IPS-18c (cell line): Measurements from ENCODE around the gene PPFIBP1.
"Not testable (repeated sequence)": the region's sequence is repeated elsewhere in the genome, so short reads cannot be mapped to it uniquely, and the experiment has no call there.

ENCODE experiments used
- H3K4me3 ChIP-seq: 2 replicates; pipeline ENCODE4 v1.7.0; 2013; ENCODE audit warnings: low read depth, mild to moderate bottlenecking, low read length, moderate library complexity; ENCODE audit not compliant: insufficient read depth
- H3K9me3 ChIP-seq: one replicate; pipeline ENCODE4 v1.6.1; 2013; ENCODE audit warnings: mild to moderate bottlenecking, low read length, moderate library complexity; ENCODE audit not compliant: control insufficient read depth, insufficient read depth

PPFIBP1 gene

GRCh38 chr12:27622436-27623195 lies 98.6 kb downstream of the PPFIBP1 start:
- Histone ChIP-seq H3K9me3 (no peaks in the 10 kb centered on the region), H3K4me3 (no peak overlapping the region)

GRCh38 chr12:27623645-27624044 lies 99.6 kb downstream of the PPFIBP1 start:
- no peaks in the 10 kb centered on the region for H3K9me3 ChIP-seq
- no peak overlapping the region for H3K4me3 ChIP-seq

DNA sequence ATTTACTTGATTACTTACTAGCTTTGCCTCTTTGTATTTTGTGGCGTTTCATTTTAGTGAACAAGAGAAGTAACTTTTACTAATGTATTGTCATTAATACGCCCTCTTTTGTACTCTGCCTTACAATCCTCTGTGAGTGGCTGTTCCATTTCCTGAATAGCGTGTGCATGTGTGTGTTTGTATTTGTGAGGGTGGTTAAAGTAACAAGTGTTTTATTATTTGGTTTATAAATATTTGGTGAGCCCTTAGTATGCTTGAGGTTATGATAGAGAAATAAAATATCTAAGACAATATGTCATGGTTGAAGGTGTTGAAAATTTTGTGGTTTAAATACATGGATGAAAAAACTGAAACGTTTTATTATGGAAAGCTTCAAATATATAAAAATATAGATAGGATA lies 100.6 kb downstream of the PPFIBP1 start:
- Histone ChIP-seq H3K9me3 (no peaks in the 10 kb centered on the region), H3K4me3 (no peak overlapping the region)

DNA sequence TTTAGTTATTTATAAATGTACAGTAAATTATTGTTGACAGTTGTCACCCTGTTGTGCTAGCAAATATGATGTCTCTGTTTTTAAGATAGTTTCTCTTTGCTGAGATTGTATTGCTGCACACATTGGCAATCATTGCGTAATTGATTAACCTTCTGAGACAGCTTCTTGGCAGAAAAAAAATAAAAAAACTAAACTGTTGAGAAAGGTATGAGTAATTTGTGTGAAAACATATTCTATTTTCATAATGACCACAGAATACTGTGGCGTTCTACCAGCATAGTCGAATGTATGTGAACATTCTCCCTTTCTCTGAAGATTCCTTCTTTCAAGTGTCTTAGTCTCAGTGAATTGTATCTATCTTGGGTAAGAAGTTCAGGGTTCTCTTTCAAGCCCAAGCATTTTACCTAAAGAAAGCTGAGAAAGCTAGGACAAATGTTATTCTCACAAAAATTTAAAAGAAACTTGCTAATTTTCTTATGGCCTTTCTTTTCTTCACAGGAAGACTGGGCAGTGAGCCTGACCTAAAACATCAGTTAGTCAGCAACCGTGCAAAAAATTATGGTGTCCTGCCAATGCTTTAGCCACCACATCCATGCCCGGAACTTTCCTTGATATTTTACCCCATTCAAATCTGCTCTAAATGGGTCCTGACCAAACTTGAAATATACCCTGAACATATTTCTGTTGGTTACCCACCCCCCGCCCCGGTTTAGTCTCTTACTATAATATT lies 103.3 kb downstream of the PPFIBP1 start:
- no peaks in the 10 kb centered on the region for H3K9me3 ChIP-seq
- H3K4me3 ChIP-seq = no peak overlapping the region

GRCh38 chr12:27627853-27628469 lies 104.0 kb downstream of the PPFIBP1 start:
- H3K4me3 ChIP-seq, H3K9me3 ChIP-seq: not testable (repeated sequence)

DNA sequence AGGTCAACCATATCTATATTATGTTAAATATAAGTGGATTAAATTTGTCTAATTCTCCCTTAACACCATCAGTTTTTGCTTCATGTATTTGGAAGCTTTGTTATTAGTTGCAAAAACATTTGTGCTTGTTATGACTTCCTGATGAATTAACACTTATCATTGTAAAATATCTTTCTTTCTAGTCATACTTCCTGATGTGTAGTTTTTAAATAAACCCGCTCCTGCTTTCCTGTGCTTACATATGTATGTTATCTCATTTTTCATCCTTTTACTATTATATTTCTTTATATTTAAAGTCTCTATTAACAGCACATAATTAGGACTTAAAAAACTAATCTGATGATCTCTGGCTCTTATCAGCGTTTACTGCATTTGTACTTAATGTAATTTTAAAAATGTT lies 106.2 kb downstream of the PPFIBP1 start:
- not testable (repeated sequence) for H3K4me3 ChIP-seq, H3K9me3 ChIP-seq

GRCh38 chr12:27631365-27631764 lies 107.4 kb downstream of the PPFIBP1 start:
- no peaks in the 10 kb centered on the region for H3K9me3 ChIP-seq
- no peak overlapping the region for H3K4me3 ChIP-seq

- no peak overlapping the region for H3K4me3 ChIP-seq
- no peaks in the 10 kb centered on the region for H3K9me3 ChIP-seq
These were observed 107.9 kb downstream of the PPFIBP1 start for GRCh38 chr12:27631813-27632491.

GRCh38 chr12:27635349-27635972 lies 111.5 kb downstream of the PPFIBP1 start:
- Histone ChIP-seq H3K9me3 (no peaks in the 10 kb centered on the region), H3K4me3 (no peak overlapping the region)

DNA sequence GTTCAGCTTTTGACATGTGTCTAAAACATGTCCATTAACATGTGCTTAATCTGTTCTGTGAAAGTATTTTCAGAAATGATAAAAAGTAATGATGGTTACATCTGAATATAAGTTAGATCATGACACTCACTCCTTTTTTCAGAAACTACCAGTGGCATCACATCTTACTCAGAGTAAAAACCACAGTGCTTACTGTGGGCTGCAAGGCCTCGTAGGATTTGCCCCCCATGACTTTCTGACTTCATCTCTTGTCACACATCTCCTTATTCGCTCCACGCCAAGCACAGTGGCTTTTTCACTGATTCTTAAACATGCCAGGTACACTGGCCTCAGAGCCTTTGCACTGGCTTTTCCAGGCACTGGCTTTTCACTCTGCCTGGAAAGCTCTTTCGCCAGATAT lies 112.6 kb downstream of the PPFIBP1 start:
- not testable (repeated sequence) for H3K9me3 ChIP-seq, H3K4me3 ChIP-seq

DNA sequence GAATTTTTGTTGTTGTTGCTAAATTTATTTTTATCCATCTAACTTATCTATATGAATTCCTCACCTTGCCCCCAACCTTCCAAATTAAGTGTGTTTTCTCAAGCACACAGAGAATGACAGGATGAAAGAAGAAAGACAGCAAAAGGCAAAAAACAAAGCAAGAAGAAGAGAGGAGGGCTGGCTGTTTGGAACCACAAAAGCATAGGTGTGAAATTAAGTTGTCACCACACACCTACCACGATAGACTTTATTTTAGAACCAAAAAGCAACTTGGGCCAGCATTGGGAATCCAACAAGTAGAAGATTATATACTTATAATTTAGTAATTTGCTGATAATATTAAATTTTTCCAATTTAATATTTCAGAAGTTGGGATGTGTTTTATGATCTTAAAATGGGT lies 113.5 kb downstream of the PPFIBP1 start:
- no peaks in the 10 kb centered on the region for H3K9me3 ChIP-seq
- H3K4me3 ChIP-seq = no peak overlapping the region

GRCh38 chr12:27639265-27639664 lies 115.3 kb downstream of the PPFIBP1 start:
- Histone ChIP-seq H3K9me3 (no peaks in the 10 kb centered on the region), H3K4me3 (no peak overlapping the region)

DNA sequence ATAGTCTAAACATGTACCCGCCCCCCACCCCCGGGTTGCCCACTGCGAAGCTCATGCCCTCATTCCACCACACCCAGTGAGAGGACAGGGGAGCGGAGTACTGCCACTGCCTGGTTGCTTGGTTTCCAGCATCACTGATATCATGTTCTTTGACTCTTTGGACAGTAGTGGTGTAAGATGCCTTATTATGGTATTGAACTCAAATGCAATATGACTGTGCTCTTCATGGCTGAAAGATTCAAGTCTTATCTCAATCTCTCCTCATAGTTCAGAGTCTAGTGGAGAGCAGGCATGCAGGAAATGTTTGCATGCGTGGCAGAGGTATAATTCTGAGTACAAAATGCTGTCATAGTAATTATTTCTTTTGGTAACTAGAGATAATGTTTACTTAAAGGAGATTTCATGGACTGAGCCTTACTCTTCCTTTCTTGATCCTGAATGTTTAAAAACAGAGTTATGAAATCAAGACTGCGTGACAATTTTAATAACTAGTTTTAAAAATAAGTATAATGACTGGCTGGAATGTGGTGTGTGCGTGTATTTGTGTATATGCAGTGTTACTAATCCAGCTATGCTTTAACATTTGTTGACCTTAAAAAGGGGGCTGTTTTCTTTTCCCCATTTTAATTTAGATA lies 116.7 kb downstream of the PPFIBP1 start:
- H3K9me3 ChIP-seq, H3K4me3 ChIP-seq: not testable (repeated sequence)

- H3K4me3 ChIP-seq, H3K9me3 ChIP-seq: not testable (repeated sequence)
These were observed 118.4 kb downstream of the PPFIBP1 start for GRCh38 chr12:27642361-27642760.

GRCh38 chr12:27642892-27643291 lies 118.9 kb downstream of the PPFIBP1 start:
- not testable (repeated sequence) for H3K4me3 ChIP-seq, H3K9me3 ChIP-seq

DNA sequence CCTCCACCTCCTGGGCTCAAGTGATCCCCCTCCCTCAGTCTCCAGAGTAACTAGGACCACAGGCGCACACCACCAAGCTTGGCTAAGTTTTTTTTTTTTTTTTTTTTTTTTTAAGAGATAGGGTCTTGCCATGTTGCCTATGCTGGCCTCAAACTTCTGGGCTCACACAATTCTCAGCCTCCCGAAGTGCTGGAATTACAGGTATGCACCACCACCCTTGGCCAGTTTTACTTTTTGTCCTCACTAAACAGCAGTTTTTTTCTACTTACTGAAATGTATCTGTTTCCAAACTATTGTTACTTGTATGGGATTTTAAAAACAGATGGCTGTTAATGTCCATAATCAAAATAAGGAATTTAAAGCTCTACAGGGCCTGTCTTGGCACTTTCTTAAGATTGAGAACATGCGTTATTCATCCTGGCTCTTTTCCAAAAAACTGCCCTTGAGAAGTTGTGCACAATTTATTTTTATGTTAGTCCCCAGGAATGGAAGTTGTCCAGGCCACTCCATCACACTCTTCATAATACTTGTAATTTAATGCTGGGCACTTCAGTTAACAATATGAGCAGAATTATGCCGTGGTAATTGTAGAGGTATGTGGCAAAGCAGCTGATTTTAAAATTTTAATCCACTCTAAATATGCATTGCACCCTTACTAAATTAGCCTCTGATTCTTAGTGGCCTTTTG lies 120.3 kb downstream of the PPFIBP1 start:
- Histone ChIP-seq H3K9me3 (no peaks in the 10 kb centered on the region), H3K4me3 (no peak overlapping the region)
